GM21737 (cell line): Measurements from ENCODE around the gene SLC25A23.
"Not testable (repeated sequence)": the region's sequence is repeated elsewhere in the genome, so short reads cannot be mapped to it uniquely, and the experiment has no call there.

ENCODE experiments used
- ATAC-seq: cut with Tn5 transposase; IDR thresholded peaks from one replicate; pipeline ENCODE4 v1.9.1; 2021; ENCODE audit warnings: mild to moderate bottlenecking, moderate library complexity; ENCODE audit not compliant: unreplicated experiment

The SLC25A23 gene

DNA sequence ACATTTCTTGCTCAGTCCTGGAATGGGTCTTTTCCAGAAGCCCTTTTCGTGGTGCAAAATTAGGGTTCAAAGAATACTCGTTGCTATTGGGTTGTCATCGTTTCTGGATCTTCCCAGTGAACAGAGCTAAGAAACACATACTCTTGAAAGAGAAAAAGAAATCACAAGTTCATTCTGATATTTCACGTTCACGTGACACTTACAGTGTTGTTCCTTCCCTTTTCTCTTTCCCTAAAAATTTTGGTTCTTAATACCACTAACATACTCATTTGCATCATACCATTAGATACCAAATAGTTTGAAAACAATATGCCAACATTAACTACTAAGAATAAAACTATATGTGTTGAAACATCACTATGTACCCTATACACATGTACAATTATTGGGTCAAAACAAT is 53.2 kb downstream of the SLC25A23 start:
- no peak for ATAC-seq

DNA sequence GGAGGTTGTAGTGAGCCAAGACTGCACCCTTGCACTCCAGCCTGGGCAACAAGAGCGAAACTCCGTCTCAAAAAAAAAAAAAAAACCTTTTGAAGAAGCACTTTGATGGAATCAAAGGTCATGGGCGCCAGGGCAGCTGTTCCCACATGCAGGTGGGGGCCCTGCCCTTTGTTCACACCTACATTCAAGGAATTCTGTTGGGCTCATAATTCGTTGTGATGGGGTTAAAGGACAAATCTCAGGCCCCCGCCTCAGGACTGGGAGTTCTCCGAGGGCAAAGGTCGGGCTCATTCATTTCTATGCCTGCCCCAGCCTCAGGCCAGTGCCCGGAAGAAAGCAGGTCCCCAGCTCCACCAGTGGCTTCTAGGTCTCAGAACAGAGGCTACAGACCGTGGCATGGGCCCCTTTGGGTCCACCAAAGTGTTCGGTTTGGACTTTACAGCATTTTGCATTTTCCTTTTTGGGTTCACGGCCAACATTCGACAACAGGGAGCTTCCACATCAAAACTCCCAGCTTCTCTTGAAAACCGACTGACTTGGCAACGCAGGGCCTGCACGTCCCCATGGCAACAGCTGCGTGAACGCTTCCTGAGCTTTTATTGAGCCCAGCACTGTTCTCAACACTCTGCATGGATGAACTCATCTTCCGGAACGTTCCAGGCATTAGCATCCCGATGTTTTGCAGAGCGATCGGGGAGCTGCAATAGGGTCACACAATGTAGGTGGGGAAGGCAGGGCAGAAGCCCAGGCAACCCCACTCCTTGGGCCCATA is 56.6 kb downstream of the SLC25A23 start:
- ATAC-seq = no peak

DNA sequence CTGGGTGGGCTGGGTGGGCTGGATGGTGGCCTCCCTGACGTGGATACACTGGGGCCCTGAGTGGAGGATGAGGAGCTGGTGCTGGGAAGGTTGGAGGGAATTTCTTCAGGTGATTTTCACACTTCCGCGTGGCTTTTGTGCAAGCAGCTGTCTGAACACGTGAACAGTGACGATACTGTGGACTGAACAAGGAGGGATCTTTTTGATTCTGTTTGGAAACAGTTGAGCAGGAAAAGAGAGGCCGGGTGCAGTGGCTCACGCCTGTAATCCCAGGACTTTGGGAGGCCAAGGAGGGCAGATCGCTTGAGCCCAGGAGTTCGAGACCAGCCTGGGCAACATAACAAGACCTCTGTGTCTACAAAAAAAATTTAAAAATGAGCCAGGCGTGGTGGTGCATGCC is 57.5 kb downstream of the SLC25A23 start:
- no peak for ATAC-seq

DNA sequence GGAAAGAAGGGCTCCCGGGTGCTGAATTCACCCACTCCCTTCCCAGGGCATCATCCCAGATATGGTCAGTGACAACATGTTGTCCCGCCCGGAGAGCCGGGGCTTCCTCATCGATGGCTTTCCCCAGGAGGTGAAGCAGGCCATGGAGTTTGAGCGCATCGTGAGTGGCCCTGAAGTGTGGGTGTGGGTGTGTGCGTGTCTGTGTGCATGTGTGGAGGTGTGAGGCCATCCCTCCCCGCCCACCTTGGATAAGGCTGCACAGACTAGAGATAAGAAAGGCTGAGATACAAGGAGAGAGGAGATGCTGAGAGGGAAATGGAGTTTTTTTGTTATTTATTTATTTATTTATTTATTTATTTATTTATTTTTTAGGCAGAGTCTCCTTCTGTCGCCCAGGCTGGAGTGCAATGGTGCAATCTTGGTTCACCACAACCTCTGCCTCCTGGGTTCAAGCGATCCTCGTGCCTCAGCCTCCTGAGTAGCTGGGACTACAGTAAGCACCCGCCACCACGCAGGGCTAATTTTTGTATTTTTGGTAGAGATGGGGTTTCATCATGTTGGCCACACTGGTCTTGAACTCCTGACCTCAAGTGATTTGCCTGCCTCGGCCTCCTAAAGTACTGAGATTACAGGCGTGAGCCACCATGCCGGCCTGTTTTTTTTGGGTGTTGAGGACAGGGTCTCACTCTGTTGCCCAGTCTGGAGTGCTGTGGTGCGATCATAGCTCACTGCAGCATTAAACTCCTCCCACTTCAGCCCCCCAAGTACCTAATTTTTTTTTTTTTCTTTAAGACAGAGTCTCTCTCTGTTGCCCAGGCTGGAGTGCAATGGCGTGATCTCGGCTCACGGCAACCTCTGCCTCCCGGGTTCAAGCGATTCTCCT is 59.3 kb downstream of the SLC25A23 start:
- ATAC-seq = not testable (repeated sequence)

DNA sequence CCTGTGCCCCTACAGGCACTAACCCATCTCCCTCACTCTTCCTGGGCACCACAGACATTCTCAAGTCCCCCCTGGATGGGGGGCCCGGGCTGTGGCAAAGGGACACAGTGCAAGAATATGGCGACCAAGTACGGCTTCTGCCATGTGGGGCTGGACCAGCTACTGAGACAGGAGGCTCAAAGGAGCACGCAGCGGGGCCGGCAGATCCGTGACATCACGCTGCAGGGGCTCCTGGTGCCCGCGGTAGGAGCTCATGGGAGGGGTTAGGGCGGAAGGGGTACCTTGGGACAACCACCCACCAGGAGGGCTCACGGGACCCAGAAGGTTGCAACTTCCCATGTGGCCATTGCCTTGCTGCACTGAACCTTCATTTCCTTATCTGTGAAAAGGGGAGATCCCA is 63.3 kb downstream of the SLC25A23 start:
- ATAC-seq = no peak

DNA sequence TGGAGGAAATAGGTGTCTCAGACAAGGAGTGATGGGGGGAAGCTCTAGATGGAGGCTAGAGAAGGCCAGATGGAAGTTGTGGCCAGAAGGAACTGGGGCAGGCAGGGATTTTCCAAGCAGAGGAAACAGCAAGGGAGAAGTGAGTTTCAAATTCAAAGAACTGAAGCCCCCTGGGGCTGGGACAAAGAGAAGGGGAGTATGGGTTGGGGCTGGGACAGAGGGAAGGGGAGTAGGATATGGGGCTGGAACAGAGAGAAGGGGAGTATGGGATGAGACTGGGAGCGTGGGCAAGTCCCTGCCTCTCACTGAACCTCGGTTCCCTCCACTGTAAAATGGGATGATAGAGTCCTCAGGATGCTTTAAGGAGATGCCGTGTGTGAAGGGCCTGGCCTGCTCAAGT is 64.8 kb downstream of the SLC25A23 start:
- no peak for ATAC-seq

DNA sequence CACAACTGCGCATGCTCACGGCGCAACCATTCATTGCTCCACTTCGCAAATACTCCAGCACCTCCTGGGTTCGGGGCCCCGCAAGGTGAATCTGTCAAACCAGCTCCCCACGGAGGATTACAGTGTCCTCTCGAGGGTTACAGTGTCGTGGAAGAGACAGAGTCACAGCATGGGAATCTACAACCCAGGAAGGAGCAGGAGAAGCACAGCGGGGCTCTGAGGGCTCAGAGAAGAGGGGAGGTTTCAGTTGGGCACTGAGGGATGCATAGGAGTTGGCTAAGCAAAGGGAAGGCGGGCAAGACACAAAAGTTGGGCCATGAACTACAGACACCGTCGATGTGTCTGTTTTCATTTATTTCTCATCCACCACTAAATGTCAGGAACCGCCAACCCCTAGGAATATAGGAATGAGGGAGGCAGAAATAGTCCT is 65.6 kb downstream of the SLC25A23 start:
- no peak for ATAC-seq

DNA sequence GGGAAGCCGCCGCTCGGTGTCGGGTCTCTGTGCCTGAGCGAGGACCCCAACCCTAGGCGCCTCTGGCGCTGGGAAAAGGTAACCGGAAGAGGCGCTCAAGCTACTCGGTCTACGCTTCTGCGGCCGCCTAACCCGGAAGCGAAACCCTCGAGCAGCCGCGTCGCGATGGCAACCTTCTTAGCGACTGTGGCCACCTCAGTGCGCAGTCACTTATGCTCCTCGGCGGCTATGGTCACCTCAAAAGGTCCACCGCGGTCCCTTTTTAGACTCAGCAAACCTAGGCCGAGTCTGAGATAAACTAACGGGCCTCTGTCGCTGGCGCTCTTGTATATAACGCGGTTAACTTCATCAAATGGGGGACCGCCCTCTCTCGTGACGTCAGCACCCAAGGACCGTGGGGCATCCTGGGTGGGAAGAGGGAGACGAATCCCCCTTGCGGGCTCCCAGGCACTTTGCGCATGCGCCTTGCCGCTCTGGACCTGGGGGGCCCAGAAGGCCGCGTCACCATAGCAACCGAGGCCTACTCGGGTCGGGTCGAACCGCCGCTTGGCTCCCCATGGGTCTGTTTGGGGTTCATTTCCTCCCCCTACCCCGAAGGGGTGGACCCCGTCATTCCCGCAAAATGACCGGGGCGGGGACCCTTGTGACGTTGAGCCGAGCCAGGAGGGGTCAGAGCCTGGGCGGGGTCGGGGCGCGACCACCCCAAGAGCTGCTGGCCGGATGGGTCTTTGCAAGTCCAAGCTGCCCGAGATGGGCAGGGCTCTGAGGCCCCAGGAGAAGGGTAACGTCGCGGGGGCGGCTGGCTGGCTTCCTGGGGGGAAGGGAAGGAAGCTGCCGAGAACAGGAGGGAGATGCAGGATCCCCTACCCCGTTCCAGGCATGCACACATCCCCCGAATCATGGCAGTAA is 66.3 kb downstream of the SLC25A23 start, which contains the start of gene GTF2F1:
TSS of gene GTF2F1 (minus strand) at position 91 of the 909 bp plus-strand sequence. CDS start 169 bp downstream, outside the sequence.
- ATAC-seq = peak; percentile 75

DNA sequence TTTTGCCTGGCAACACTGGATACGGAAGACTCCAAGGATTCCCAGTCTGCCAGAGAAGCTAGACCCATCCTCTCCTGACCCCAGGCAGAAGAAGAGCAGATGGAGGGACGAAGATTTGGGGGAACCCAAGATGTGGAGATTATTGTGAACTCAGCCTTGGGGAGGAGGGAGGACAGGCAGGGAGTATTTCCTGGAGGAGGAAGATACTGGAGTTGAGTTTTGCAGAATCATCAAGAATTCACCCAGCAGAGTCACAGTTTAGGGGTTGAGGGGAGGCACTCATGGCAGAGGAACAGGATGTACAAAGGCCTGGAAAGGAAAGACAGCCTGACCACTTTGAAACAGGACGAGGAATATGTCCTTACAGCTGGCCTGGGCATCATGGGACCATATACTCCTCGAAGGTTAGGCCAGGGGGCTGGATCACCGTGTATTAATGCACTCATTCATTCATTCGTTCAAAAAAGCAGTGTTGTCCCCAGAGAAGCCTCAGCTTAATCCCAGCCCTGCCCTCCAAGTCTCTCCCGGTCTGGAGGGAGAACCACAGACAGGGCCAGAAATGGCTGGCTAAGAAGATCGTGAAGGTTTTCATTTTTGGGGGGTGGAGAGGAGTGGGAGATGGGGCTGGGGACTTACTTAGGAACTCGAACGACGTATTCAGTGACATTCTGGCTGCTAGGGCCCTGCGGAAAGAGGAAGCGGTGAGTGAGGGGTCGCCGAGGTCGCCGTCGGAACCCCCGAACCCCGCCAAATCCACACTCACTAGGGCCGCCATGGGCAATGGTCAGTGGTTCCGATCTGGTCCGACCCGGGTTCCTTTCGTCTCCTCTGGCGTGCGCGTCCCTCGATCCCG is 67.1 kb downstream of the SLC25A23 start:
- ATAC-seq = no peak
